Trophoblast cell (in vitro differentiated cells and primary cell): ENCODE data around the gene ZNF322.

ENCODE experiments used
- DNase-seq, 2 donors: peaks; one replicate each; pipeline ENCODE4 v3.0.0-alpha.2; 2016
- H2AFZ ChIP-seq: 2 replicates; pipeline ENCODE4 v1.6.1; 2013; ENCODE audit warnings: low read length, moderate library complexity, mild to moderate bottlenecking; ENCODE audit not compliant: insufficient read depth, poor library complexity
- H2AK5ac ChIP-seq: 2 replicates; pipeline ENCODE4 v1.6.1; 2013; ENCODE audit warnings: mild to moderate bottlenecking, low read length
- H2BK120ac ChIP-seq: 2 replicates; pipeline ENCODE4 v1.6.1; 2013; ENCODE audit warnings: low read length, mild to moderate bottlenecking, moderate library complexity; ENCODE audit not compliant: insufficient read depth, poor library complexity
- H2BK12ac ChIP-seq: 2 replicates; pipeline ENCODE4 v1.6.1; 2013; ENCODE audit warnings: mild to moderate bottlenecking, low read length, moderate library complexity
- H2BK5ac ChIP-seq: 2 replicates; pipeline ENCODE4 v1.6.1; 2013; ENCODE audit warnings: low read length, low read depth, moderate library complexity, mild to moderate bottlenecking; ENCODE audit not compliant: poor library complexity
- H3K14ac ChIP-seq: 2 replicates; pipeline ENCODE4 v1.6.1; 2013; ENCODE audit warnings: mild to moderate bottlenecking, low read length
- H3K18ac ChIP-seq: 2 replicates; pipeline ENCODE4 v1.6.1; 2013; ENCODE audit warnings: mild to moderate bottlenecking, low read length
- H3K23ac ChIP-seq: 2 replicates; pipeline ENCODE4 v1.6.1; 2013; ENCODE audit warnings: low read length
- H3K27ac ChIP-seq: 2 replicates; pipeline ENCODE4 v1.5.1; 2013; ENCODE audit warnings: low read depth, mild to moderate bottlenecking, inconsistent platforms, low read length, moderate library complexity
- H3K27me3 ChIP-seq: 2 replicates; pipeline ENCODE4 v1.6.1; 2013; ENCODE audit warnings: inconsistent platforms, mild to moderate bottlenecking, low read length, moderate library complexity; ENCODE audit not compliant: insufficient read depth
- H3K36me3 ChIP-seq, 2 experiments: 1 replicate in 1 of 2; 2 replicates in 1 of 2; pipeline ENCODE4 v1.6.1; 2013; ENCODE audit warnings: low read length in 2 of 2, mild to moderate bottlenecking in 2 of 2, moderate library complexity in 1 of 2; ENCODE audit not compliant: insufficient read depth in 2 of 2, control insufficient read depth in 1 of 2
- H3K4ac ChIP-seq: 2 replicates; pipeline ENCODE4 v1.6.1; 2013; ENCODE audit warnings: low read depth, mild to moderate bottlenecking, low read length, moderate library complexity
- H3K4me1 ChIP-seq, 2 experiments: 1 replicate in 1 of 2; 2 replicates in 1 of 2; pipeline ENCODE4 v1.6.1; 2013; ENCODE audit warnings: low read length in 2 of 2, mild to moderate bottlenecking in 2 of 2, moderate library complexity in 1 of 2; ENCODE audit not compliant: insufficient read depth in 2 of 2, control insufficient read depth in 1 of 2
- H3K4me2 ChIP-seq: 2 replicates; pipeline ENCODE4 v1.6.1; 2013; ENCODE audit warnings: inconsistent platforms, mild to moderate bottlenecking, low read length, moderate library complexity
- H3K4me3 ChIP-seq: 2 replicates; pipeline ENCODE4 v1.5.1; 2013; ENCODE audit warnings: mild to moderate bottlenecking, low read depth, low read length, inconsistent platforms
- H3K79me1 ChIP-seq: one replicate; pipeline ENCODE4 v1.6.1; 2013; ENCODE audit warnings: low read length
- H3K79me2 ChIP-seq: 2 replicates; pipeline ENCODE4 v1.6.1; 2013; ENCODE audit warnings: low read length, mild to moderate bottlenecking; ENCODE audit not compliant: control insufficient read depth, insufficient read depth, poor library complexity
- H3K9ac ChIP-seq: 2 replicates; pipeline ENCODE4 v1.6.1; 2013; ENCODE audit warnings: mild to moderate bottlenecking, low read length
- H3K9me3 ChIP-seq: 2 replicates; pipeline ENCODE4 v1.6.1; 2013; ENCODE audit warnings: low read depth, mild to moderate bottlenecking, control low read depth, inconsistent platforms, low read length; ENCODE audit not compliant: insufficient read depth
- H4K12ac ChIP-seq: 2 replicates; pipeline ENCODE4 v1.6.1; 2013; ENCODE audit warnings: low read depth, mild to moderate bottlenecking, low read length, moderate library complexity
- H4K8ac ChIP-seq: 2 replicates; pipeline ENCODE4 v1.6.1; 2013; ENCODE audit warnings: low read depth, mild to moderate bottlenecking, low read length, moderate library complexity
- H4K91ac ChIP-seq: one replicate; pipeline ENCODE4 v1.6.1; 2013; ENCODE audit warnings: low read depth, mild to moderate bottlenecking, low read length, moderate library complexity
- WGBS: extraction: QIAGEN DNeasy Blood & Tissue Kit; methylation state at CpG from one replicate; pipeline ENCODE4 v1.1.7; 2013; ENCODE audit warnings: missing lambda C conversion rate; ENCODE audit not compliant: insufficient read length, insufficient coverage; ENCODE audit errors: extremely low coverage; 5-methylcytosine and 5-hydroxymethylcytosine counted together

ZNF322 gene

DNA sequence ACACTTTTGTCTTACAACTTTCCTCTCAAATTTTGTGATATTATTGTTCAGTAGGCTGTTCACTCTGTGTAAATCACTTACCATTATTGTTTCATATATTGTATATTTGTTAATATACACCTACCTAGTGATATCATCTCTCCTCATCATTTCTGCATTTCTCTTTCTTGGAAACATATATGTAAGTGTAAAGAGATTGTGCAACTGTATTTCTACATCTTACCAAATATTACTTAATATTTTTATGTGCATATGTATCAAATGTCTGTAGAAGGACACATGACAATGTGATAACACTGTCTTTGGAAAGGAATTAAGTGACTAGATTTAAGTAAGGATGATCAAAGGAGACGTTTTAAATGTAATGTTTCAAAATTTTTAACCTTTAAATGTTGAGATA lies 30.2 kb downstream of the ZNF322 start:
- no peak for DNase-seq
- H3K27ac ChIP-seq, result no peak overlapping the region
- no peak overlapping the region for H3K4me3 ChIP-seq
- H3K9me3 ChIP-seq, result no peaks in the 10 kb centered on the region
- H2BK120ac ChIP-seq, result no peak overlapping the region
- no peak overlapping the region for H2BK12ac ChIP-seq
- H3K36me3 ChIP-seq, result peaks cover 0 to 1% of the 10 kb centered on the region in 2 experiments
- H4K8ac ChIP-seq, result no peak overlapping the region
- no peak overlapping the region for H3K23ac ChIP-seq
- H3K18ac ChIP-seq, result no peak overlapping the region
- H3K4me1 ChIP-seq, result no peaks in the 10 kb centered on the region
- no peak overlapping the region for H4K12ac ChIP-seq
- H2BK5ac ChIP-seq, result no peak overlapping the region
- no peak overlapping the region for H2AFZ ChIP-seq
- no CpG with 5 or more reads among the region's 1 CpG for WGBS
- H3K27me3 ChIP-seq, result no peaks in the 10 kb centered on the region
- no peak overlapping the region for H3K4ac ChIP-seq
- H4K91ac ChIP-seq, result no peak overlapping the region
- H3K9ac ChIP-seq, result no peak overlapping the region
- H2AK5ac ChIP-seq, result no peak overlapping the region
- H3K4me2 ChIP-seq, result no peak overlapping the region
- H3K79me1 ChIP-seq, result no peaks in the 10 kb centered on the region
- H3K14ac ChIP-seq, result no peak overlapping the region
- no peaks in the 10 kb centered on the region for H3K79me2 ChIP-seq

DNA sequence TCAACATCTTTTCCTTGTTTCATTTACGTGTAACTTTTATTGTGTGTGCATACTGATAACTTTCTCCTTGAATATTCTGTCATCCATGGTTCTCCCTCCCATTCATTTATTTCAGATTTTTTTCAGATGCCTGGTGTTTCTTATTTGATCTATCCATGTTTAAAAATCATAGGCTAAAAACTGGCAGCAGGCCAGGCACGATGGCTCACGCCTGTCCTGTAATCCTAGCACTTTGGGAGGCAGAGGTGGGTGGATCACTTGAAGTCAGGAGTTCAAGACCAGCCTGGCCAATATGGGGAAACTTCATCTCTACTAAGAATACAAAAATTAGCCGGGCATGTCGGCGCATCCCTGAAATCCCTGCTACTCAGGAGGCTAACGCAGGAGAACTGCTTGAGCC lies 31.7 kb downstream of the ZNF322 start:
- H3K79me2 ChIP-seq, result no peaks in the 10 kb centered on the region
- no peak overlapping the region for H3K23ac ChIP-seq
- H3K4ac ChIP-seq, result no peak overlapping the region
- H3K4me1 ChIP-seq, result no peaks in the 10 kb centered on the region
- no peak overlapping the region for H3K27ac ChIP-seq
- H3K9ac ChIP-seq, result no peak overlapping the region
- H3K4me3 ChIP-seq, result no peak overlapping the region
- no peak overlapping the region for H4K91ac ChIP-seq
- no peak overlapping the region for H3K18ac ChIP-seq
- no peak overlapping the region for H2BK12ac ChIP-seq
- H3K9me3 ChIP-seq, result no peaks in the 10 kb centered on the region
- H2BK120ac ChIP-seq, result no peak overlapping the region
- no peak overlapping the region for H4K12ac ChIP-seq
- H4K8ac ChIP-seq, result no peak overlapping the region
- H2AK5ac ChIP-seq, result no peak overlapping the region
- no peak for DNase-seq
- H2BK5ac ChIP-seq, result no peak overlapping the region
- H3K27me3 ChIP-seq, result no peaks in the 10 kb centered on the region
- H3K4me2 ChIP-seq, result no peak overlapping the region
- H3K14ac ChIP-seq, result no peak overlapping the region
- H3K79me1 ChIP-seq, result no peaks in the 10 kb centered on the region
- no CpG with 5 or more reads among the region's 7 CpGs for WGBS
- H2AFZ ChIP-seq, result no peak overlapping the region
- H3K36me3 ChIP-seq, result no peaks in the 10 kb centered on the region

DNA sequence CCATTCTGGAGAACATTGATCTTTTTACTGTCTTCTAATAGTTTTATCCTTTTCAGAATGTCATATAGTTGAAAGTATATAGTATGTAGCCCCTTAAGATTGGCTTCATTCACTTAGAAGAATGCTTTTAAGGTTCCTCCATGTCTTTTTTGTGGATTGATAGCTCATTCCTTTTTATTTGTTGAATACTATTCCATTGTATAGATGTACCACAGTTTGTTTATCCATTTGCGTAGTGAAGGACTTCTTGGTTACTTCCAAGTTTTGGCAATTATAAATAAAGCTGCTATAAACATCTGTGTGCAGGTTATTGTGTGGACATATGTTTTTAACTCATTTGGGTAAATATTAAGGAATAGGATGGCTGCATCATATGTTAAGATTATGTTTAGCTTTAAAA lies 35.0 kb downstream of the ZNF322 start:
- Histone ChIP-seq H2AK5ac (no peak overlapping the region), H3K79me2 (no peaks in the 10 kb centered on the region), H2BK120ac (no peak overlapping the region), H4K12ac (no peak overlapping the region), H4K91ac (no peak overlapping the region), H3K9me3 (no peaks in the 10 kb centered on the region), H2BK12ac (no peak overlapping the region), H3K27ac (no peak overlapping the region), H3K9ac (no peak overlapping the region), H3K4ac (no peak overlapping the region), H3K4me3 (no peak overlapping the region), H3K79me1 (no peaks in the 10 kb centered on the region), H2AFZ (no peak overlapping the region), H4K8ac (no peak overlapping the region), H3K14ac (no peak overlapping the region), H3K36me3 (no peaks in the 10 kb centered on the region), H3K23ac (no peak overlapping the region), H3K4me1 (no peaks in the 10 kb centered on the region), H2BK5ac (no peak overlapping the region), H3K27me3 (no peaks in the 10 kb centered on the region), H3K18ac (no peak overlapping the region), H3K4me2 (no peak overlapping the region)
- DNase-seq, result no peak
- no CpG with 5 or more reads among the region's 1 CpG for WGBS

DNA sequence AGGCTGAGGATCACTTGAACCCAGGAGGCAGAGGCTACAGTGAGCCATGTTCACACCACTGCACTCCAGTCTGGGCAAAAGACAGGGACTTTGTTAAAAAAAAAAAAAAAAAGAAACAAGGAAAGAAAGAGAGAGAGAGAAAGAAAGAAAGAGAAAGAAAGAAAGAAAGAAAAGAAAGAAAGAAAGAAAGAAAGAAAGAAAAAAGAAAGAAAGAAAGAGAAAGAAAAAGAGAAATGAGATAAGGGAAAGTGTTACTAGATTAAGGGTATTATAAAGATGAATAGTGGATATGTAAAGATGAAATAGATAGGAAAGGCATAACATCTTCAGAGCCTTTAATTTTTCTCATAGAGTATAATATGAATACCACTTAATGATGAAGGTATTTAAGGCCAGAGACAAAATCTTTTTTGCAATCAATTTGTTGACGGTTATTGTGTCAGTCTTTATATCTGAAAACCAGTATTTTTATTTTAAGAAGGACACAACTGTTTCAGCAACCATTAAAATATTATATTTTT lies 36.1 kb downstream of the ZNF322 start:
- no peak overlapping the region for H4K8ac ChIP-seq
- H3K4ac ChIP-seq, result no peak overlapping the region
- H2AK5ac ChIP-seq, result no peak overlapping the region
- H3K4me2 ChIP-seq, result no peak overlapping the region
- no CpG with 5 or more reads among the region's 1 CpG for WGBS
- DNase-seq, result no peak
- H3K14ac ChIP-seq, result no peak overlapping the region
- no peaks in the 10 kb centered on the region for H3K79me1 ChIP-seq
- H3K23ac ChIP-seq, result no peak overlapping the region
- H3K27me3 ChIP-seq, result no peaks in the 10 kb centered on the region
- H3K4me3 ChIP-seq, result no peak overlapping the region
- H3K36me3 ChIP-seq, result no peaks in the 10 kb centered on the region
- no peak overlapping the region for H4K91ac ChIP-seq
- no peaks in the 10 kb centered on the region for H3K4me1 ChIP-seq
- no peaks in the 10 kb centered on the region for H3K79me2 ChIP-seq
- H2BK12ac ChIP-seq, result no peak overlapping the region
- H3K27ac ChIP-seq, result no peak overlapping the region
- no peak overlapping the region for H4K12ac ChIP-seq
- H3K9ac ChIP-seq, result no peak overlapping the region
- H2BK120ac ChIP-seq, result no peak overlapping the region
- H2AFZ ChIP-seq, result no peak overlapping the region
- no peak overlapping the region for H3K18ac ChIP-seq
- H3K9me3 ChIP-seq, result no peaks in the 10 kb centered on the region
- no peak overlapping the region for H2BK5ac ChIP-seq
